Natural killer cell (primary cell): Measurements from ENCODE around the gene ADGRD1. TPM values are rescaled to one million over a fixed set of nuclear protein-coding genes. Genes with fewer than 3 reads are reported as not detected.

Source experiments
- ATAC-seq, 3 donors: fragments of 150-1000 bp in 2 of 3; fragments of 200-7000 bp in 1 of 3; cut with Tn5 transposase; 1 replicate in 1 of 3; 2 replicates in 2 of 3; pipeline ENCODE4 v1.10.0; 2021; ENCODE audit warnings: mild to moderate bottlenecking in 2 of 3, moderate library complexity in 2 of 3
- DNase-seq, 2 donors: peaks; one replicate each; pipeline versions ENCODE4 v3.0.0 to v3.0.0-alpha.2; 2013 to 2021; ENCODE audit warnings: mixed read lengths in 1 of 2
- H3K27ac ChIP-seq: one replicate; pipeline ENCODE4 v1.5.1; 2013; ENCODE audit warnings: mild to moderate bottlenecking, low read length
- H3K27me3 ChIP-seq: one replicate; pipeline ENCODE4 v1.6.1; 2013; ENCODE audit warnings: low read length; ENCODE audit not compliant: control insufficient read depth, insufficient read depth
- H3K36me3 ChIP-seq: one replicate; pipeline ENCODE4 v1.6.1; 2013; ENCODE audit warnings: low read length; ENCODE audit not compliant: control insufficient read depth, insufficient read depth
- H3K4me1 ChIP-seq: one replicate; pipeline ENCODE4 v1.6.1; 2013; ENCODE audit warnings: low read length; ENCODE audit not compliant: control insufficient read depth, insufficient read depth
- H3K4me3 ChIP-seq: one replicate; pipeline ENCODE4 v1.5.1; 2013; ENCODE audit warnings: low read length
- H3K9me3 ChIP-seq: one replicate; pipeline ENCODE4 v1.6.1; 2013; ENCODE audit warnings: low read length; ENCODE audit not compliant: control insufficient read depth, insufficient read depth
- H3K27ac Mint-ChIP-seq, 2 donors: one replicate each; pipeline ENCODE4 v1.8.0; 2022; ENCODE audit warnings: mild to moderate bottlenecking in 2 of 2, mixed read lengths in 2 of 2, moderate library complexity in 1 of 2
- H3K27me3 Mint-ChIP-seq, 2 donors: one replicate each; pipeline ENCODE4 v1.8.0; 2022; ENCODE audit warnings: low read depth in 2 of 2, mixed read lengths in 2 of 2
- H3K36me3 Mint-ChIP-seq: one replicate; pipeline ENCODE4 v1.8.0; 2022; ENCODE audit warnings: mixed read lengths
- H3K4me1 Mint-ChIP-seq, 2 donors: one replicate each; pipeline ENCODE4 v1.8.0; 2022; ENCODE audit warnings: mixed read lengths in 2 of 2
- H3K4me3 Mint-ChIP-seq: one replicate; pipeline ENCODE4 v1.8.0; 2022; ENCODE audit warnings: mild to moderate bottlenecking, moderate library complexity, mixed read lengths
- H3K9me3 Mint-ChIP-seq, 2 donors: one replicate each; pipeline ENCODE4 v1.8.0; 2022; ENCODE audit warnings: mixed read lengths in 2 of 2
- WGBS: methylation state at CpG from one replicate; pipeline ENCODE4 v1.1.7; 2013; ENCODE audit warnings: missing lambda C conversion rate; ENCODE audit not compliant: insufficient coverage; 5-methylcytosine and 5-hydroxymethylcytosine counted together
- intact Hi-C: fragments of 100-400 bp; cut with micrococcal nuclease; formaldehyde crosslinking; loops from one replicate; pipeline ENCODE4 v1.14.2; 2022
- total RNA-seq, 4 donors: library from RNA; stranded (reverse); fragments of 120-200 nt in 1 of 4; gene quantifications; one replicate each; pipeline versions ENCODE4 v1.2.3 to v1.2.4, GENCODE V29; 2013 to 2022
- TF ChIP-seq, protein P1 (sequence below): fragments of 200-600 bp; IDR thresholded peaks from one replicate; pipeline ENCODE4 v1.8.0; 2022; ENCODE audit warnings: antibody characterized with exemption

The ADGRD1 gene
- total RNA-seq, 3 donors from 2014 or later (not counting 1 experiment from before 2014, with no cell fraction given) = 0.50 to 3.9 (median 1.4) TPM

DNA sequence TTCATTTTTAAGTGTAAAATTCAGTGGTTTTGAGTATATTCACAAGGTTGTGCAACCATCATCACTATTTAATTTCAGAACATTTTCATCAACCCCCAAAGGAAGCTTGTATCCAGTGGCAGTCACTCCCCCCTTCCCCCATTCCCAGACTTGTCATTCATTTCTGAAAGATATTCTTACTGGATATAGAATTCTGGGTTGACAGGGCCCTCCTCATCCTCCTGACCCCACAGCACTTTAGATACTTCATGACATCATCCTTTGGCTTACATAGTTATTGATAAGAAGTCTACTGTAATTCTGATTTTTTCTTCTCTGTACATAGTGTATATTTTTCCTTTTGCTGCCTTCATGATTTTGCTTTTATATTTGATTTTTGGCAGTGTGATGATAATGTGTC is 8.8 kb upstream of the ADGRD1 start:
- intact Hi-C loops = no loop called here
- no peak for ATAC-seq
- Mint-ChIP-seq H3K27me3 (peaks cover 13 to 16% of the 10 kb centered on the region in 2 donors), H3K4me3 (no peak overlapping the region), H3K27ac (no peak overlapping the region), H3K4me1 (no peaks in the 10 kb centered on the region), H3K9me3 (peaks cover 2 to 14% of the 10 kb centered on the region in 2 donors), H3K36me3 (peaks cover 15% of the 10 kb centered on the region)
- Histone ChIP-seq H3K4me3 (no peak overlapping the region), H3K27ac (no peak overlapping the region), H3K27me3 (no peaks in the 10 kb centered on the region), H3K9me3 (peaks cover 5% of the 10 kb centered on the region), H3K4me1 (no peaks in the 10 kb centered on the region), H3K36me3 (no peaks in the 10 kb centered on the region)
- TF ChIP-seq, protein P1, sequence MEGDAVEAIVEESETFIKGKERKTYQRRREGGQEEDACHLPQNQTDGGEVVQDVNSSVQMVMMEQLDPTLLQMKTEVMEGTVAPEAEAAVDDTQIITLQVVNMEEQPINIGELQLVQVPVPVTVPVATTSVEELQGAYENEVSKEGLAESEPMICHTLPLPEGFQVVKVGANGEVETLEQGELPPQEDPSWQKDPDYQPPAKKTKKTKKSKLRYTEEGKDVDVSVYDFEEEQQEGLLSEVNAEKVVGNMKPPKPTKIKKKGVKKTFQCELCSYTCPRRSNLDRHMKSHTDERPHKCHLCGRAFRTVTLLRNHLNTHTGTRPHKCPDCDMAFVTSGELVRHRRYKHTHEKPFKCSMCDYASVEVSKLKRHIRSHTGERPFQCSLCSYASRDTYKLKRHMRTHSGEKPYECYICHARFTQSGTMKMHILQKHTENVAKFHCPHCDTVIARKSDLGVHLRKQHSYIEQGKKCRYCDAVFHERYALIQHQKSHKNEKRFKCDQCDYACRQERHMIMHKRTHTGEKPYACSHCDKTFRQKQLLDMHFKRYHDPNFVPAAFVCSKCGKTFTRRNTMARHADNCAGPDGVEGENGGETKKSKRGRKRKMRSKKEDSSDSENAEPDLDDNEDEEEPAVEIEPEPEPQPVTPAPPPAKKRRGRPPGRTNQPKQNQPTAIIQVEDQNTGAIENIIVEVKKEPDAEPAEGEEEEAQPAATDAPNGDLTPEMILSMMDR = no peak
- no peak for DNase-seq

DNA sequence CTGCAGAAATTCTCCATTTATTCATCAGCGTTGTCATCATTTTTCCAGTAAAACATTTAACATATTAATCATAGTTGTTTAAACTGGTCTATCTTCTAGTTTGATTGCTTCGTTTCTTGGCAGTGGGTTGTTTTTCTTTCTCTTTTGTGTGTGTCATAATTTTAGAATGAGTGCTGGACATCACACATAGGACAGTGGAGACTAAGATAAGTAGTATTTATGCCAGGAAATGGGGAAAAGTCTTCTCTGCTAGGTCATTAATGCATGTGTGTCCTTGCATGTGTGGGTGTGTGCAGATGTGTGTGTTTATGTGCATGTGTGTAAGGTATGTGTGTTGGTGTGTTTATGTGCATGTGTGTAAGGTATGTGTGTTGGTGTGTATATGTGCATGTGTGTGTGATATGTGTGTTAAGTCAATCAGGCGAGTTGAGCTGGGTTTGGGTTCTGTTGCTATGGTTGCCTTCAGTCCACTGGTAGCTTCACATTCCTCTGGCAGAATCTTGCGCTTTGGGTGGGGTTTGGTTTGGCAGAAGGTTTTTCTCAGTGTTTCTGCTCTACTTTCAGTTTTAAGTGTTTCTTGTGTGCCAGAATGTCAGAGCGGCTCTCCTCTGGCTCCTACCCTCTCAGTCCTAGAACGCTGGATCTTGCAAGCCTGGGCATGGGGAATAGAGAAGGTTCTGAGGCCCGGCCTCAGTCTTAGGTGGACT is 7.8 kb upstream of the ADGRD1 start:
- 79% methylated on average over 6 of the region's 7 CpGs for WGBS
- Histone ChIP-seq H3K9me3 (no peaks in the 10 kb centered on the region), H3K4me3 (no peak overlapping the region), H3K27me3 (no peaks in the 10 kb centered on the region), H3K27ac (no peak overlapping the region), H3K36me3 (no peaks in the 10 kb centered on the region), H3K4me1 (no peaks in the 10 kb centered on the region)
- Mint-ChIP-seq H3K27me3 (peaks cover 7 to 13% of the 10 kb centered on the region in 2 donors), H3K4me1 (no peaks in the 10 kb centered on the region), H3K4me3 (no peak overlapping the region), H3K36me3 (peaks cover 10% of the 10 kb centered on the region), H3K27ac (no peak overlapping the region), H3K9me3 (peaks cover 2 to 14% of the 10 kb centered on the region in 2 donors)
- intact Hi-C loops = no loop called here
- DNase-seq (no peak), ATAC-seq (no peak)
- TF ChIP-seq, protein P1 = no peak

DNA sequence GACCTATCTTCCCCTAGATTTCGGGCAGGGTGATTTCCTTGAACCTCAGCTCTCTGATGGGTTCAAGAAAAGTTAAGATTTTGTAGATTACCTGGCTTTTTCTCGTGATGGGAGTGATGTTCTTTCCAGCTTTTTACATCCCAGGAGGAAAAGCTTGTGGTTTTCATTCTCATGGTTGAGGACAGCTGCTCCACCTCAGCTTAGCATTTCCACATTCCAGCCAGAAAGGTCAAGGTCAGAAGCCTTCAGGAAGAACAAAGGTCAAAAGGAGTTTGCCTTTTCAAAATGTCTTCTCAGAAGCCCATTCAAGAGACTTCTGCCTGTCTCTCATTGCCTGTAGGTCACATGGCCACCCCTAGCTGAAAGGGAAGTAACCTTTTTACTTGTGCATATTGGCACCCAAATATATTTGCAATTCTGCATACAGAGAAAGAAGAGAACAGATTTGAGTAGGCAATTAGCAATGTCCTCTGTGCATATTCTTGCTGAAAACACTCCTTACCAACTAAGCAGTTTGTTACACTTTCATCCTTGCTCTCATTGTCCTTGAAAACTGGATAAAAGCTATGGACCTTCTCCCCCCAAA is 6.6 kb upstream of the ADGRD1 start:
- Mint-ChIP-seq H3K27ac (no peak overlapping the region), H3K4me1 (no peaks in the 10 kb centered on the region), H3K9me3 (peaks cover 2 to 14% of the 10 kb centered on the region in 2 donors), H3K27me3 (peaks cover 7 to 16% of the 10 kb centered on the region in 2 donors), H3K36me3 (peaks cover 10% of the 10 kb centered on the region), H3K4me3 (no peak overlapping the region)
- Histone ChIP-seq H3K36me3 (no peaks in the 10 kb centered on the region), H3K27me3 (no peaks in the 10 kb centered on the region), H3K9me3 (no peaks in the 10 kb centered on the region), H3K4me1 (no peaks in the 10 kb centered on the region), H3K27ac (no peak overlapping the region), H3K4me3 (no peak overlapping the region)
- ATAC-seq = no peak
- DNase-seq = no peak
- 56% methylated on average over 2 of the region's 2 CpGs for WGBS
- intact Hi-C loops = no loop called here
- TF ChIP-seq, protein P1 = no peak
